HEK293 (cell line): ENCODE measurements around the gene MTHFD1L.

Source experiments
- CTCF ChIA-PET: fragments of 350-600 bp; formaldehyde crosslinking; extraction: SDS; loops from one replicate; lab custom pipeline; 2021; ENCODE audit warnings: antibody characterized with exemption; lab: Yijun Ruan, JAX
- POLR2A ChIA-PET: fragments of 300-600 bp; formaldehyde crosslinking; extraction: SDS; loops from one replicate; lab custom pipeline; 2020; ENCODE audit warnings: antibody characterized with exemption, inconsistent platforms; lab: Yijun Ruan, JAX
- H3K27ac ChIP-seq: fragments of 200-500 bp; sonication (Bioruptor generic); 2 replicates; pipeline ENCODE4 v1.5.1; 2014; ENCODE audit warnings: low read depth, low read length, control low read depth, inconsistent platforms; ENCODE audit errors: extremely low read depth
- H3K36me3 ChIP-seq, 2 experiments: fragments of 200-500 bp in 1 of 2; sonication (Bioruptor generic) in 1 of 2; 1 replicate in 1 of 2; 2 replicates in 1 of 2; pipeline ENCODE4 v1.5.1; 2014 to 2017; ENCODE audit warnings: inconsistent platforms in 2 of 2, low read length in 2 of 2; ENCODE audit not compliant: control insufficient read depth in 2 of 2, insufficient read depth in 1 of 2
- H3K4me1 ChIP-seq: fragments of 200-500 bp; sonication (Bioruptor generic); 2 replicates; pipeline ENCODE4 v1.5.1; 2014; ENCODE audit warnings: mild to moderate bottlenecking, low read length, inconsistent platforms; ENCODE audit not compliant: control insufficient read depth, insufficient read depth
- H3K4me3 ChIP-seq: 2 replicates; pipeline ENCODE4 v1.5.1; 2011; ENCODE audit warnings: low read depth, mild to moderate bottlenecking, control low read depth, low read length, moderate library complexity
- H3K9me3 ChIP-seq: fragments of 200-500 bp; sonication (Bioruptor generic); 2 replicates; pipeline ENCODE4 v1.5.1; 2014; ENCODE audit warnings: low read depth, low read length, inconsistent platforms; ENCODE audit not compliant: control insufficient read depth, insufficient read depth
- ZFP3 ChIP-seq: fragments of 450-650 bp; formaldehyde crosslinking; IDR thresholded peaks from 2 replicates; pipeline ENCODE4 v1.5.1; 2016; ENCODE audit warnings: low read depth, missing biosample characterization, missing genetic modification characterization
- ZFP41 ChIP-seq: fragments of 450-650 bp; formaldehyde crosslinking; IDR thresholded peaks from 2 replicates; pipeline ENCODE4 v1.5.1; 2016; ENCODE audit warnings: missing biosample characterization, missing genetic modification characterization, borderline replicate concordance
- ZNF16 ChIP-seq: fragments of 450-650 bp; formaldehyde crosslinking; IDR thresholded peaks from 2 replicates; pipeline ENCODE4 v1.5.1; 2016; ENCODE audit warnings: low read depth, missing biosample characterization, missing genetic modification characterization
- ZNF184 ChIP-seq: fragments of 450-650 bp; IDR thresholded peaks from 2 replicates; pipeline ENCODE4 v1.5.1; 2018; ENCODE audit warnings: missing biosample characterization, mild to moderate bottlenecking, missing genetic modification characterization
- ZNF19 ChIP-seq: fragments of 450-650 bp; formaldehyde crosslinking; IDR thresholded peaks from 2 replicates; pipeline ENCODE4; 2016; ENCODE audit warnings: missing biosample characterization, missing genetic modification characterization, low read depth
- ZNF214 ChIP-seq: fragments of 450-650 bp; formaldehyde crosslinking; IDR thresholded peaks from 2 replicates; pipeline ENCODE4 v1.5.1; 2017; ENCODE audit warnings: missing biosample characterization, mild to moderate bottlenecking, missing genetic modification characterization, borderline replicate concordance
- ZNF274 ChIP-seq, 2 experiments: fragments of 200-500 bp in 1 of 2; fragments of 450-650 bp in 1 of 2; sonication (Bioruptor generic) in 1 of 2; formaldehyde crosslinking in 1 of 2; IDR thresholded peaks; 2 replicates each; pipeline versions ENCODE4 v1.5.1 to v1.6.1; 2014 to 2016; ENCODE audit warnings: borderline replicate concordance in 1 of 2, inconsistent platforms in 1 of 2, low read length in 1 of 2, missing biosample characterization in 1 of 2, missing genetic modification characterization in 1 of 2
- ZNF391 ChIP-seq: fragments of 450-650 bp; formaldehyde crosslinking; IDR thresholded peaks from 2 replicates; pipeline ENCODE4 v1.5.1; 2016; ENCODE audit warnings: low read depth, missing biosample characterization, missing genetic modification characterization, borderline replicate concordance
- ZNF514 ChIP-seq: fragments of 450-650 bp; formaldehyde crosslinking; IDR thresholded peaks from 2 replicates; pipeline ENCODE4 v1.5.1; 2016; ENCODE audit warnings: missing biosample characterization, missing genetic modification characterization
- ZNF610 ChIP-seq: fragments of 450-650 bp; formaldehyde crosslinking; IDR thresholded peaks from 2 replicates; pipeline ENCODE4 v1.5.1; 2016; ENCODE audit warnings: missing biosample characterization, missing genetic modification characterization, borderline replicate concordance
- ZNF654 ChIP-seq: fragments of 450-650 bp; formaldehyde crosslinking; IDR thresholded peaks from 2 replicates; pipeline ENCODE4 v1.5.1; 2016; ENCODE audit warnings: low read depth, missing biosample characterization, missing genetic modification characterization
- TF ChIP-seq, protein P1 (sequence below): fragments of 450-650 bp; formaldehyde crosslinking; IDR thresholded peaks from 2 replicates; pipeline ENCODE4 v1.5.1; 2017; ENCODE audit warnings: missing biosample characterization, missing genetic modification characterization
- TF ChIP-seq, protein P2 (sequence below): fragments of 450-650 bp; formaldehyde crosslinking; conservative IDR thresholded peaks from 2 replicates; pipeline ENCODE4 v1.5.1; 2016; ENCODE audit warnings: low read depth, missing biosample characterization, missing genetic modification characterization
- TF ChIP-seq, protein P3 (sequence below): fragments of 450-650 bp; formaldehyde crosslinking; IDR thresholded peaks from 2 replicates; pipeline ENCODE4 v1.5.1; 2016; ENCODE audit warnings: missing biosample characterization, missing genetic modification characterization
- TF ChIP-seq, protein P4 (sequence below): fragments of 450-650 bp; formaldehyde crosslinking; IDR thresholded peaks from 2 replicates; pipeline ENCODE4 v1.5.1; 2017; ENCODE audit warnings: missing biosample characterization, missing genetic modification characterization
- TF ChIP-seq, protein P5 (sequence below): fragments of 450-650 bp; formaldehyde crosslinking; IDR thresholded peaks from 2 replicates; pipeline ENCODE4 v1.5.1; 2016; ENCODE audit warnings: missing biosample characterization, missing genetic modification characterization

Gene MTHFD1L

DNA sequence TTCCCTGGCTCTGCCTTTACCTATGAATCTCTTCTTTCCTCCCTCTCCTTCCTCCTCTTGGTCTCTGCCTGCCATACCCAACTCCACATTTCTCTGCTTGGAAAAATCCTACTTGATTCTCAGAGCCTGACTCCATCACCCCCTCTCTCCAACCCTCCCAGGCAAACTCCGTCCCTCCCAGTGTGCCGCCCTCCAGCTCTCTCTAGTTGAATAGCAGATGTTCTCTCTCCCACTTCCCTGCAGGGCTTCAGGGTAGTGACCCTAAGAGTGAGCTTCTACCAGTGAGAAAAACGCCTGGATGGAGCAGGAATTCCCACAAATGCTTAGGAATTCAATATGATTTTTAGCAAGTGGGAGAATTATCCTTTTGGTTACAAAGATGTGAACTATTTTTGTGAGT is 141.6 kb downstream of the MTHFD1L start:
- Histone ChIP-seq H3K9me3 (no peaks in the 10 kb centered on the region), H3K36me3 (no peaks in the 10 kb centered on the region), H3K4me1 (peaks cover 10% of the 10 kb centered on the region), H3K27ac (no peak overlapping the region), H3K4me3 (no peak overlapping the region)
- CTCF ChIA-PET, result interaction anchor here (0.5 to 3.7 kb wide), 4 partner anchors 8 to 1392 kb away, joined by 3 to 45 read pairs (median 15); no protein-coding TSS in a partner anchor
- POLR2A ChIA-PET, result no interaction called here
- no peak for TF ChIP-seq ZNF391 (tag by site-specific recombination)
- TF ChIP-seq ZNF654 (tag by site-specific recombination), result no peak

DNA sequence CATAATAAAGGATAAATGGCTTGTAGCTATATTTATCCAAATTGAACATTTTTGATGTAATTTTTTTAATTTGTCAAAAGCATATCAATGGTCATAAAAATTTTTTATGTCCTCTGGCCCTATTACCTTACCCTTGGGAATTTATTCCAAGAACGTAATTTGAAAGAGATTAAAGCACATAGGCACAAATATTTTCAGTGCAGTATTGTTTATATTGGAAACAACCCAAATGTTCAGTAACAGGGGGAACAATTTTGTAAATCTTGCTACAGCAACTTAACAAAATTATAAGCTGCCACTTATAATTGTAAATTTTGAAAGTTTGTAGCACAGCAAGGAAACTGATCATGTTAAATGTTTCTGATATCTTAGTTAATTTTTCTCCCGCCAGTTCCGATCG is 142.4 kb downstream of the MTHFD1L start:
- no peak overlapping the region for H3K4me3 ChIP-seq
- POLR2A ChIA-PET, result no interaction called here
- no peaks in the 10 kb centered on the region for H3K9me3 ChIP-seq
- peaks cover 10% of the 10 kb centered on the region for H3K4me1 ChIP-seq
- TF ChIP-seq ZNF214 (tag by site-specific recombination), result no peak
- TF ChIP-seq, protein P1, sequence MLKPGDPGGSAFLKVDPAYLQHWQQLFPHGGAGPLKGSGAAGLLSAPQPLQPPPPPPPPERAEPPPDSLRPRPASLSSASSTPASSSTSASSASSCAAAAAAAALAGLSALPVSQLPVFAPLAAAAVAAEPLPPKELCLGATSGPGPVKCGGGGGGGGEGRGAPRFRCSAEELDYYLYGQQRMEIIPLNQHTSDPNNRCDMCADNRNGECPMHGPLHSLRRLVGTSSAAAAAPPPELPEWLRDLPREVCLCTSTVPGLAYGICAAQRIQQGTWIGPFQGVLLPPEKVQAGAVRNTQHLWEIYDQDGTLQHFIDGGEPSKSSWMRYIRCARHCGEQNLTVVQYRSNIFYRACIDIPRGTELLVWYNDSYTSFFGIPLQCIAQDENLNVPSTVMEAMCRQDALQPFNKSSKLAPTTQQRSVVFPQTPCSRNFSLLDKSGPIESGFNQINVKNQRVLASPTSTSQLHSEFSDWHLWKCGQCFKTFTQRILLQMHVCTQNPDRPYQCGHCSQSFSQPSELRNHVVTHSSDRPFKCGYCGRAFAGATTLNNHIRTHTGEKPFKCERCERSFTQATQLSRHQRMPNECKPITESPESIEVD (tag by site-specific recombination), result 0 out of 2 replicates have a peak, but pooled peaks have one; percentile 29
- no peak for TF ChIP-seq ZFP41 (tag by site-specific recombination)
- no peak overlapping the region for H3K27ac ChIP-seq
- CTCF ChIA-PET, result interaction anchor here (0.7 kb wide), 1 partner anchor 192 kb away, joined by 3 read pairs; no protein-coding TSS in a partner anchor
- H3K36me3 ChIP-seq, result no peaks in the 10 kb centered on the region

DNA sequence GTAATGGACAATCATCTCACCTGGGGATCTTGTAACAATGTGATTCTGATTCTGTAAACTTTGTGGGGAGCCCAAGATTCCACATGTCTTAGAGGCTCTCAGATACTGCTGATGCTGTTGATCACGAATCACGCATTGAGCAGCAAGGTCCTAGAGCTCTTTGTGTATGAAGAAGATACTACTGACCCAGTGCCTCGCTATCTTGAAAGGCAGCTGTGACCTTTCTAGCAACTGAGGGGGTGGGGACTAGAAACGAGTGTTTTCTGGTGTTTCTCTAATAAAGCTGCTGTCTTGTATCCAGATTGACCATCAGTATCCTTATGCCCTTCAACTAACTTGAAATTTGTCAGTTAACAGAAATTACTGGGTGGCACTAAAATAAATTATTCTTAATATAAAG is 142.9 kb downstream of the MTHFD1L start:
- CTCF ChIA-PET, result interaction anchor here (0.6 to 24.7 kb wide), 3 partner anchors 104 to 321 kb away, joined by 3 to 512 read pairs (median 4); no protein-coding TSS in a partner anchor

More for the DNA sequence above, 142.9 kb downstream of the MTHFD1L start:
- no peak overlapping the region for H3K27ac ChIP-seq
- TF ChIP-seq, protein P2, sequence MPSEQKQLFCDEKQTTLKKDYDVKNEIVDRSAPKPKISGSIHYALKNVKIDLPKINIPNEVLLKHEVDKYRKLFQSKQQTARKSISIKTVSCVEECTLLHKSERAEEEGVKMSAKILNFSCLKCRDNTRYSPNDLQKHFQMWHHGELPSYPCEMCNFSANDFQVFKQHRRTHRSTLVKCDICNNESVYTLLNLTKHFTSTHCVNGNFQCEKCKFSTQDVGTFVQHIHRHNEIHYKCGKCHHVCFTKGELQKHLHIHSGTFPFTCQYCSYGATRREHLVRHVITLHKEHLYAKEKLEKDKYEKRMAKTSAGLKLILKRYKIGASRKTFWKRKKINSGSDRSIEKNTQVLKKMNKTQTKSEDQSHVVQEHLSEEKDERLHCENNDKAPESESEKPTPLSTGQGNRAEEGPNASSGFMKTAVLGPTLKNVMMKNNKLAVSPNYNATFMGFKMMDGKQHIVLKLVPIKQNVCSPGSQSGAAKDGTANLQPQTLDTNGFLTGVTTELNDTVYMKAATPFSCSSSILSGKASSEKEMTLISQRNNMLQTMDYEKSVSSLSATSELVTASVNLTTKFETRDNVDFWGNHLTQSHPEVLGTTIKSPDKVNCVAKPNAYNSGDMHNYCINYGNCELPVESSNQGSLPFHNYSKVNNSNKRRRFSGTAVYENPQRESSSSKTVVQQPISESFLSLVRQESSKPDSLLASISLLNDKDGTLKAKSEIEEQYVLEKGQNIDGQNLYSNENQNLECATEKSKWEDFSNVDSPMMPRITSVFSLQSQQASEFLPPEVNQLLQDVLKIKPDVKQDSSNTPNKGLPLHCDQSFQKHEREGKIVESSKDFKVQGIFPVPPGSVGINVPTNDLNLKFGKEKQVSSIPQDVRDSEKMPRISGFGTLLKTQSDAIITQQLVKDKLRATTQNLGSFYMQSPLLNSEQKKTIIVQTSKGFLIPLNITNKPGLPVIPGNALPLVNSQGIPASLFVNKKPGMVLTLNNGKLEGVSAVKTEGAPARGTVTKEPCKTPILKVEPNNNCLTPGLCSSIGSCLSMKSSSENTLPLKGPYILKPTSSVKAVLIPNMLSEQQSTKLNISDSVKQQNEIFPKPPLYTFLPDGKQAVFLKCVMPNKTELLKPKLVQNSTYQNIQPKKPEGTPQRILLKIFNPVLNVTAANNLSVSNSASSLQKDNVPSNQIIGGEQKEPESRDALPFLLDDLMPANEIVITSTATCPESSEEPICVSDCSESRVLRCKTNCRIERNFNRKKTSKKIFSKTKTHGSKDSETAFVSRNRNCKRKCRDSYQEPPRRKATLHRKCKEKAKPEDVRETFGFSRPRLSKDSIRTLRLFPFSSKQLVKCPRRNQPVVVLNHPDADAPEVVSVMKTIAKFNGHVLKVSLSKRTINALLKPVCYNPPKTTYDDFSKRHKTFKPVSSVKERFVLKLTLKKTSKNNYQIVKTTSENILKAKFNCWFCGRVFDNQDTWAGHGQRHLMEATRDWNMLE (tag by site-specific recombination), result no peak
- TF ChIP-seq ZNF184 (no peak), ZNF514 (tag by site-specific recombination) (no peak), ZNF274 (IDR thresholded peaks at IDR 0.05; ENCODE audit: low read length) (no peak), ZNF274 (tag by site-specific recombination; IDR thresholded peaks at IDR 0.05; ENCODE audit: borderline replicate concordance) (no peak), ZNF19 (tag by site-specific recombination) (no peak), ZNF610 (tag by site-specific recombination) (no peak), ZFP3 (no peak), ZNF16 (tag by site-specific recombination) (no peak)
- TF ChIP-seq, protein P3, sequence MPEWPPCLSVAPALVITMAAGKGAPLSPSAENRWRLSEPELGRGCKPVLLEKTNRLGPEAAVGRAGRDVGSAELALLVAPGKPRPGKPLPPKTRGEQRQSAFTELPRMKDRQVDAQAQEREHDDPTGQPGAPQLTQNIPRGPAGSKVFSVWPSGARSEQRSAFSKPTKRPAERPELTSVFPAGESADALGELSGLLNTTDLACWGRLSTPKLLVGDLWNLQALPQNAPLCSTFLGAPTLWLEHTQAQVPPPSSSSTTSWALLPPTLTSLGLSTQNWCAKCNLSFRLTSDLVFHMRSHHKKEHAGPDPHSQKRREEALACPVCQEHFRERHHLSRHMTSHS (tag by site-specific recombination), result no peak
- TF ChIP-seq, protein P4, sequence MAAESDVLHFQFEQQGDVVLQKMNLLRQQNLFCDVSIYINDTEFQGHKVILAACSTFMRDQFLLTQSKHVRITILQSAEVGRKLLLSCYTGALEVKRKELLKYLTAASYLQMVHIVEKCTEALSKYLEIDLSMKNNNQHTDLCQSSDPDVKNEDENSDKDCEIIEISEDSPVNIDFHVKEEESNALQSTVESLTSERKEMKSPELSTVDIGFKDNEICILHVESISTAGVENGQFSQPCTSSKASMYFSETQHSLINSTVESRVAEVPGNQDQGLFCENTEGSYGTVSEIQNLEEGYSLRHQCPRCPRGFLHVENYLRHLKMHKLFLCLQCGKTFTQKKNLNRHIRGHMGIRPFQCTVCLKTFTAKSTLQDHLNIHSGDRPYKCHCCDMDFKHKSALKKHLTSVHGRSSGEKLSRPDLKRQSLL, result no peak
- TF ChIP-seq, protein P5, sequence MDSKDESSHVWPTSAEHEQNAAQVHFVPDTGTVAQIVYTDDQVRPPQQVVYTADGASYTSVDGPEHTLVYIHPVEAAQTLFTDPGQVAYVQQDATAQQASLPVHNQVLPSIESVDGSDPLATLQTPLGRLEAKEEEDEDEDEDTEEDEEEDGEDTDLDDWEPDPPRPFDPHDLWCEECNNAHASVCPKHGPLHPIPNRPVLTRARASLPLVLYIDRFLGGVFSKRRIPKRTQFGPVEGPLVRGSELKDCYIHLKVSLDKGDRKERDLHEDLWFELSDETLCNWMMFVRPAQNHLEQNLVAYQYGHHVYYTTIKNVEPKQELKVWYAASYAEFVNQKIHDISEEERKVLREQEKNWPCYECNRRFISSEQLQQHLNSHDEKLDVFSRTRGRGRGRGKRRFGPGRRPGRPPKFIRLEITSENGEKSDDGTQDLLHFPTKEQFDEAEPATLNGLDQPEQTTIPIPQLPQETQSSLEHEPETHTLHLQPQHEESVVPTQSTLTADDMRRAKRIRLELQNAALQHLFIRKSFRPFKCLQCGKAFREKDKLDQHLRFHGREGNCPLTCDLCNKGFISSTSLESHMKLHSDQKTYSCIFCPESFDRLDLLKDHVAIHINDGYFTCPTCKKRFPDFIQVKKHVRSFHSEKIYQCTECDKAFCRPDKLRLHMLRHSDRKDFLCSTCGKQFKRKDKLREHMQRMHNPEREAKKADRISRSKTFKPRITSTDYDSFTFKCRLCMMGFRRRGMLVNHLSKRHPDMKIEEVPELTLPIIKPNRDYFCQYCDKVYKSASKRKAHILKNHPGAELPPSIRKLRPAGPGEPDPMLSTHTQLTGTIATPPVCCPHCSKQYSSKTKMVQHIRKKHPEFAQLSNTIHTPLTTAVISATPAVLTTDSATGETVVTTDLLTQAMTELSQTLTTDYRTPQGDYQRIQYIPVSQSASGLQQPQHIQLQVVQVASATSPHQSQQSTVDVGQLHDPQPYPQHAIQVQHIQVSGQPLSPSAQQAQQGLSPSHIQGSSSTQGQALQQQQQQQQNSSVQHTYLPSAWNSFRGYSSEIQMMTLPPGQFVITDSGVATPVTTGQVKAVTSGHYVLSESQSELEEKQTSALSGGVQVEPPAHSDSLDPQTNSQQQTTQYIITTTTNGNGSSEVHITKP (tag by site-specific recombination), result no peak
- H3K36me3 ChIP-seq, result no peaks in the 10 kb centered on the region
- no peaks in the 10 kb centered on the region for H3K9me3 ChIP-seq
- no peak overlapping the region for H3K4me3 ChIP-seq
- peaks cover 10% of the 10 kb centered on the region for H3K4me1 ChIP-seq
- POLR2A ChIA-PET, result no interaction called here
